ENCODE data around the gene CEL. TPM values are rescaled to one million over a fixed set of nuclear protein-coding genes. Genes with fewer than 3 reads are reported as not detected.

CEL gene
- total RNA-seq, 1 experiment from 2014 or later = 3.1 TPM

DNA sequence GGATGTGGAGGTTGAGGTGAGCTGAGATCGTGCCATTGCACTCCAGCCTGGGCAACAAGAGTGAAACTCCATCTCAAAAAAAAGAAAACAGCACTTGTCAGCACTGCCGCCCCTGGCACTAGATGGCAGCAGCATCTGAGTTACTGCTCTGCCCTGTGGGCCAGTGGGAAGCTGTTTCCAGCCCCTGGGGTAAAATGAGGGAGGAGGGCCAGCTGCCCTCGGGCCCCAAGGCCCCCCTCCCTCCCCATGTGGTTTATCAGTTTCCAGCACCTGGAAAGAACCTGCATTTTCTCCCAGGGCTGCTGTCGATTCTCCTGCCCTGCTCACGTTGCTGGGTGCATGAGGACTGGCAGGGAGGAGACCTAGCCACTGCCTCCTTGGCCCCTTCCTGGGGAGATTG, 13.2 kb upstream of the CEL start:
- no peaks in the 10 kb centered on the region for H3K9me3 Mint-ChIP-seq (ENCODE audit: low read depth, unreplicated experiment)
- no peak overlapping the region for H3K4me3 Mint-ChIP-seq (ENCODE audit: low read depth, unreplicated experiment)
- H3K4me1 Mint-ChIP-seq (ENCODE audit: low read depth, unreplicated experiment) = no peaks in the 10 kb centered on the region
- no TSS peak for BruUV-seq (replicated peaks)
- peak; percentile 14 for DNase-seq
- H3K27ac Mint-ChIP-seq (ENCODE audit: unreplicated experiment) = no peak overlapping the region
- intact Hi-C loops (cut with micrococcal nuclease; ENCODE audit: unreplicated experiment) = no loop called here
- CTCF ChIA-PET = no interaction called here
- TF ChIP-seq, protein P1, sequence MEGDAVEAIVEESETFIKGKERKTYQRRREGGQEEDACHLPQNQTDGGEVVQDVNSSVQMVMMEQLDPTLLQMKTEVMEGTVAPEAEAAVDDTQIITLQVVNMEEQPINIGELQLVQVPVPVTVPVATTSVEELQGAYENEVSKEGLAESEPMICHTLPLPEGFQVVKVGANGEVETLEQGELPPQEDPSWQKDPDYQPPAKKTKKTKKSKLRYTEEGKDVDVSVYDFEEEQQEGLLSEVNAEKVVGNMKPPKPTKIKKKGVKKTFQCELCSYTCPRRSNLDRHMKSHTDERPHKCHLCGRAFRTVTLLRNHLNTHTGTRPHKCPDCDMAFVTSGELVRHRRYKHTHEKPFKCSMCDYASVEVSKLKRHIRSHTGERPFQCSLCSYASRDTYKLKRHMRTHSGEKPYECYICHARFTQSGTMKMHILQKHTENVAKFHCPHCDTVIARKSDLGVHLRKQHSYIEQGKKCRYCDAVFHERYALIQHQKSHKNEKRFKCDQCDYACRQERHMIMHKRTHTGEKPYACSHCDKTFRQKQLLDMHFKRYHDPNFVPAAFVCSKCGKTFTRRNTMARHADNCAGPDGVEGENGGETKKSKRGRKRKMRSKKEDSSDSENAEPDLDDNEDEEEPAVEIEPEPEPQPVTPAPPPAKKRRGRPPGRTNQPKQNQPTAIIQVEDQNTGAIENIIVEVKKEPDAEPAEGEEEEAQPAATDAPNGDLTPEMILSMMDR (IDR thresholded peaks at IDR 0.05; ENCODE audit: unreplicated experiment) = no peak
- H3K36me3 Mint-ChIP-seq (ENCODE audit: insufficient read depth, unreplicated experiment) = peaks cover 16% of the 10 kb centered on the region
- no peaks in the 10 kb centered on the region for H3K27me3 Mint-ChIP-seq (ENCODE audit: unreplicated experiment)

DNA sequence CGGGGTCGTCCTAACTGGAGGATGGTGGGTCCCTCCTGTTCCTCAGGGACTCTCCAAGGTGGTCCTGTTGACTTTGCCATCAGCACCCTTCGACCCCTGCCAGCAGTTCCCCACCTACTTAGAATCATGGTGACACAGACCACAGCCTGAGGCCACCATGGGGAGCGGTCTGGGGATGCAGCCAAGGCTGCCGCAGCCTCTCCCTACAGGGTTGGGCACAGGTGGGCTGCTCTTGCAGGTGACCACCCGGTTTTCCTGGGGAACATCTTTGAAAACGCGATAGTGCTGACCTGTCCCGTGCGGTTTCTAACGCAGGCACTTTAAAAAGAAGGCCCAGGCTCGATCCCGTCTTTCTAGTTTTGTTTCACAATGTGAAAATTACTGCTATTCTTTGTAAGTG, 12.7 kb upstream of the CEL start:
- Mint-ChIP-seq H3K9me3 (ENCODE audit: low read depth, unreplicated experiment) (no peaks in the 10 kb centered on the region), H3K4me1 (ENCODE audit: low read depth, unreplicated experiment) (no peaks in the 10 kb centered on the region), H3K27ac (ENCODE audit: unreplicated experiment) (no peak overlapping the region), H3K4me3 (ENCODE audit: low read depth, unreplicated experiment) (no peak overlapping the region), H3K27me3 (ENCODE audit: unreplicated experiment) (no peaks in the 10 kb centered on the region), H3K36me3 (ENCODE audit: insufficient read depth, unreplicated experiment) (peaks cover 20% of the 10 kb centered on the region)
- CTCF ChIA-PET = no interaction called here
- intact Hi-C loops (cut with micrococcal nuclease; ENCODE audit: unreplicated experiment) = no loop called here
- TF ChIP-seq, protein P1 (IDR thresholded peaks at IDR 0.05; ENCODE audit: unreplicated experiment) = no peak
- DNase-seq = no peak
- BruUV-seq (replicated peaks) = no TSS peak

DNA sequence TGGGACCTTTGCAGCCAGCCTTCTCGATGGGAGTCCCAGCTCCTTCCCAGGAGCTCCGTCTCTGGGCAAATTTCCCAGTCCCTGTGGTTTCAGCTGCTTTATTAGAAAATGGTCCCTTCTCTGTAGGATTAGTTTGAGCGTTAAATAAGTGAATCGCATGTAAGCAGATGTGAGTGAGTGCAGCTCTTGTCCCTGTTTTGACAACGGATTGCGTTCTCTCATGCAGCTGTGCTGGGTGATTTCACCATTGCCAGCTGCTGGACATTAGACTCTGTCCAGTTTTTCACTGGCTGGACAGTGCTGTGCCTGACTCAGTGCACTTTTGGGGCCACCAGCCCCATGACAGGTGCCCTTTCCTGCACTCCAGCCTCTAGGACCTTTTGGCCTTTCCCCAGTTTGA, 11.6 kb upstream of the CEL start:
- H3K27me3 Mint-ChIP-seq (ENCODE audit: unreplicated experiment) = no peaks in the 10 kb centered on the region
- CTCF ChIA-PET = no interaction called here
- H3K36me3 Mint-ChIP-seq (ENCODE audit: insufficient read depth, unreplicated experiment) = peaks cover 18% of the 10 kb centered on the region

DNA sequence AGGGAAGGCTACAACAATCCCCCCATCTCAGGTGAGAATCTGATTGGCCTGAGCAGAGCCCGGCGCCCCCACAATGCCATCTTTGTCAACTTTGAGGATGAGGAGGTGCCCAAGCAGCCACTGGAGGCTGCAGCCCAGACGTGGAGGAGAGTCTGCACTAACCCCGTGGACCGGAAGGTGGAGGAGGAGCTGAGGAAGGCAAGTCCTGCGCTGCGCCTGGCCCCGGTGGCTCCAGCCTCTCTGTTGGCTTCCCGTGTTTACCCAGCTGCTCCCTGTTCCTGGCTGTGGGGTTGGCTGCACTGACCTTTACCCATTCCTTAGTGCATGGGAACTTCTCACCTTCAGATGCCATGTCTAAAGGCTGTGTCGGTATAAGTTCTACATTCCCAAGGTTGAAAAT, 11.0 kb upstream of the CEL start:
- CTCF ChIA-PET = no interaction called here
- no peak overlapping the region for H3K4me3 Mint-ChIP-seq (ENCODE audit: low read depth, unreplicated experiment)
- no peak for DNase-seq
- peaks cover 18% of the 10 kb centered on the region for H3K36me3 Mint-ChIP-seq (ENCODE audit: insufficient read depth, unreplicated experiment)
- H3K9me3 Mint-ChIP-seq (ENCODE audit: low read depth, unreplicated experiment) = no peaks in the 10 kb centered on the region
- no TSS peak for BruUV-seq (replicated peaks)
- H3K27me3 Mint-ChIP-seq (ENCODE audit: unreplicated experiment) = no peaks in the 10 kb centered on the region
- TF ChIP-seq, protein P1 (IDR thresholded peaks at IDR 0.05; ENCODE audit: unreplicated experiment) = no peak
- H3K27ac Mint-ChIP-seq (ENCODE audit: unreplicated experiment) = no peak overlapping the region
- intact Hi-C loops (cut with micrococcal nuclease; ENCODE audit: unreplicated experiment) = no loop called here
- no peaks in the 10 kb centered on the region for H3K4me1 Mint-ChIP-seq (ENCODE audit: low read depth, unreplicated experiment)

More for the DNA sequence above, 11.6 kb upstream of the CEL start:
- no peaks in the 10 kb centered on the region for H3K4me1 Mint-ChIP-seq (ENCODE audit: low read depth, unreplicated experiment)
- H3K4me3 Mint-ChIP-seq (ENCODE audit: low read depth, unreplicated experiment) = no peak overlapping the region
- no peaks in the 10 kb centered on the region for H3K9me3 Mint-ChIP-seq (ENCODE audit: low read depth, unreplicated experiment)
- DNase-seq = no peak
- intact Hi-C loops (cut with micrococcal nuclease; ENCODE audit: unreplicated experiment) = no loop called here
- BruUV-seq (replicated peaks) = no TSS peak
- no peak overlapping the region for H3K27ac Mint-ChIP-seq (ENCODE audit: unreplicated experiment)
- TF ChIP-seq, protein P1 (IDR thresholded peaks at IDR 0.05; ENCODE audit: unreplicated experiment) = no peak
